GM12865 (cell line): ENCODE results near the gene PDK2.

Experiments used
- DNase-seq: peaks from one replicate; pipeline ENCODE4 v3.0.0; 2010; ENCODE audit warnings: low read depth
- H3K4me3 ChIP-seq: 2 replicates; pipeline ENCODE4 v1.5.1; 2011; ENCODE audit warnings: mild to moderate bottlenecking, low read depth, low read length, control low read depth
- TF ChIP-seq, protein P1 (sequence below): IDR thresholded peaks from 2 replicates; pipeline ENCODE4 v1.5.1; 2011; ENCODE audit warnings: low read length, control low read depth, low read depth, inconsistent platforms; ENCODE audit not compliant: insufficient read depth; ENCODE audit errors: missing control alignments

PDK2 gene

DNA sequence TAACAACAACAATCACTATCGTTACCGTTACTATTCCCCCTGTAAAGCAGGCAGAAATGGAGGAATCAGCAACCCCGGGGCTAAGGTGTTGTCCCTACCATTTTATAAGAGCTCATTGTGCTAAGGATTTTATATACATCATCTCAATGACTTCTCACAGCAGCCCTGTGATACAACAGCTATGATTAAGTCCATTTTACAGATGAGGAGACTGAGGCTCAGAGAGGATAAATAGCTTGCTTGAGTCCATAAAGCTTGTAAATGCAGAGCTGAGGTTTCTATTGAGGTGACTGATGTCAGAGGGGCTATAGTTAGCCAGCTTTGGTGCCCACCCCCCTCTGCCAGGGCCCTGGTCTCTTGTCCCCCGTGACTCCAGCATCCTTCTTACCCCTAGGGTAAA is 16.7 kb upstream of the PDK2 start:
- no peak for DNase-seq
- no peak overlapping the region for H3K4me3 ChIP-seq
- TF ChIP-seq, protein P1, sequence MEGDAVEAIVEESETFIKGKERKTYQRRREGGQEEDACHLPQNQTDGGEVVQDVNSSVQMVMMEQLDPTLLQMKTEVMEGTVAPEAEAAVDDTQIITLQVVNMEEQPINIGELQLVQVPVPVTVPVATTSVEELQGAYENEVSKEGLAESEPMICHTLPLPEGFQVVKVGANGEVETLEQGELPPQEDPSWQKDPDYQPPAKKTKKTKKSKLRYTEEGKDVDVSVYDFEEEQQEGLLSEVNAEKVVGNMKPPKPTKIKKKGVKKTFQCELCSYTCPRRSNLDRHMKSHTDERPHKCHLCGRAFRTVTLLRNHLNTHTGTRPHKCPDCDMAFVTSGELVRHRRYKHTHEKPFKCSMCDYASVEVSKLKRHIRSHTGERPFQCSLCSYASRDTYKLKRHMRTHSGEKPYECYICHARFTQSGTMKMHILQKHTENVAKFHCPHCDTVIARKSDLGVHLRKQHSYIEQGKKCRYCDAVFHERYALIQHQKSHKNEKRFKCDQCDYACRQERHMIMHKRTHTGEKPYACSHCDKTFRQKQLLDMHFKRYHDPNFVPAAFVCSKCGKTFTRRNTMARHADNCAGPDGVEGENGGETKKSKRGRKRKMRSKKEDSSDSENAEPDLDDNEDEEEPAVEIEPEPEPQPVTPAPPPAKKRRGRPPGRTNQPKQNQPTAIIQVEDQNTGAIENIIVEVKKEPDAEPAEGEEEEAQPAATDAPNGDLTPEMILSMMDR: no peak

DNA sequence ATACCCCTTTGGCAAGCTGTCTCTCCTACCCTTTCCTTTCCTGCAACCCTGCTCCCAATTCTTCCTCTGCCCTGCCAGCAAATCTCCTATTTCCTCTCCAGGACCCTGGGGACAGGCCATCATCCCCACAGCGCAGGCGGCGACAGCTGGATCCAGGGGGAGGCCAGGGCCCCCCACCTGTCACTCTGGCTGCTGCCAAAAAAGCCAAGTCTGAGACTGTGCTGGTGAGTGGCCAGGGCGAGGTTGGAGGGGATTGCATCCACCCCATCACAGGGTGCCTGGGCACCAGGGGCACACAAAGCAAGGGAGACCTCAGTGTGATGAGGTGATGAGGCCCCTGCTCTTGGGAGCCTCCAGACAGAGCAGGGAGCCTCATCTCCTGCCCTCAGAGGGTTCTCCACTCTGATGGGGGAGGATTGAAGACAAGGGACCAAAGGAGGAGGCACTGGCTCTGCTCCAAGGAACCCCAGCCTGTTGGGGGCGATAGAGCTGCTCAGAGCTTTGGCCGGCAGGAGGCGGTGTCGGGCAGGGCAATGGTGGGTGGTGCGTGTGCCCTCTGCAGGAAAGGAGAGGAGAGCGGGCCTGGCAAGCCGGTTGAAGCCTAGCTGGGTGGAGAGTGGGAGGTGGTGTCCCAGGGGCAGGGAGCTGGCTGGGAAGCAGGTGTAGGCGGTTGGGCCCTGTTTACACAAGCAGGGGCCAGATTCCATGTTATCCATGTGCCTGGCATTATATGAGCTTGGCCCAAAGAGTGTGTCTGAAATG is 15.6 kb upstream of the PDK2 start:
- no peak overlapping the region for H3K4me3 ChIP-seq
- TF ChIP-seq, protein P1: peak; percentile 88
- peak; percentile 68 for DNase-seq

DNA sequence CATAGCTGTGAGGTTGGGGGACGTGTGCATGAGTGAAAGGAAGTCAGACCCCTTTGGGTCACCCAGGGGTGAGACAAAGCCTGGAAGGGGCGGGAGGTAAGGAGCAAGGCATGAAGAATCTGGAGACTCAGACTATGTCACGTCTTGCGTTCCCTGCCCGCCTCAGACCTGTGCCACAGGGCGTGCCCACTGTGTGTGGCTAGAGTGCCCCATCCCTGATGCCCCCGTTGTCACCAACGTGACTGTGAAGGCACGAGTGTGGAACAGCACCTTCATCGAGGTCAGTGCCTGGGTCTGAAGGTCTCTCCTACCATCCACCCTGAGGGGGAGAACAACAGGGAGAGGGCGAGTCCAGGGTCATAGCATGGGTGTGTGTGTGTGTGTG is 15.1 kb upstream of the PDK2 start:
- no peak for DNase-seq
- no peak overlapping the region for H3K4me3 ChIP-seq
- TF ChIP-seq, protein P1: no peak

DNA sequence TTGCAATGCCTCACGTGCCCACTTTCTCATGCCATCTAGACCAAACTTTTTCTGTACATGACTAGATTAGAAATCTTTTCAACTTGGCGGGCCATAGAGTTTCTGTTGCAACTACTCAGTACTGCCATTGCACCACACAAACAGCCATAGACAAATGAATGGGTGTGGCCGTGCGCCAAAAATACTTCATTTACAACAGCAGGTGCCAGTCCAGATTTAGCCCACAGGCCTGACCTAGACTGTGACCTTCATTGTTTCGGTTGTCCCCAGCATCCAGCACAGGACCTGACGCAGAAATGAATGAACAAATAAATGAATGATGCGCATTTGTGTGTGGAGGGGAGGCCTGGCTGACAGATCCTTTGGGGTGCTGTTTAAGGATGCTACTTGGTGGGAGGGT is 14.3 kb upstream of the PDK2 start:
- TF ChIP-seq, protein P1: no peak
- no peak overlapping the region for H3K4me3 ChIP-seq
- DNase-seq: peak; percentile 76

DNA sequence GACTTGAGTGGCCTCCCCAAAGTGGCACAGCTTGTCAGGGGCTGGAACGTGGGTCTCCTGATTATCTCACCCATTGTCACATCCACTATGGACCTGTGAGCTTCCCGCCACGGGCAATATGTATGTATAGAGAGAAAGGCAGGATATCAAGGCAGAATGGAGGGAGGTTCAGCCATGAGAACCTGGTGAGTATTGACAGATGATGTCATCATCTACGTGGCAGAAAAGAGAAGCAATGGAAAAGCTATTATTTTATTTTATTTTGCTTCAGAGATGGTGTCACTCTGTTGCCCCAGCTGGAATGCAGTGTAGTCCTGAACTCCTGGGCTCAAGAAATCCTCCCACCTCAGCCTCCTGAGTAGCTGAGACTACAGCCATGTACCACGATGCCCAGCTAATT is 13.4 kb upstream of the PDK2 start:
- TF ChIP-seq, protein P1: no peak
- DNase-seq: no peak

DNA sequence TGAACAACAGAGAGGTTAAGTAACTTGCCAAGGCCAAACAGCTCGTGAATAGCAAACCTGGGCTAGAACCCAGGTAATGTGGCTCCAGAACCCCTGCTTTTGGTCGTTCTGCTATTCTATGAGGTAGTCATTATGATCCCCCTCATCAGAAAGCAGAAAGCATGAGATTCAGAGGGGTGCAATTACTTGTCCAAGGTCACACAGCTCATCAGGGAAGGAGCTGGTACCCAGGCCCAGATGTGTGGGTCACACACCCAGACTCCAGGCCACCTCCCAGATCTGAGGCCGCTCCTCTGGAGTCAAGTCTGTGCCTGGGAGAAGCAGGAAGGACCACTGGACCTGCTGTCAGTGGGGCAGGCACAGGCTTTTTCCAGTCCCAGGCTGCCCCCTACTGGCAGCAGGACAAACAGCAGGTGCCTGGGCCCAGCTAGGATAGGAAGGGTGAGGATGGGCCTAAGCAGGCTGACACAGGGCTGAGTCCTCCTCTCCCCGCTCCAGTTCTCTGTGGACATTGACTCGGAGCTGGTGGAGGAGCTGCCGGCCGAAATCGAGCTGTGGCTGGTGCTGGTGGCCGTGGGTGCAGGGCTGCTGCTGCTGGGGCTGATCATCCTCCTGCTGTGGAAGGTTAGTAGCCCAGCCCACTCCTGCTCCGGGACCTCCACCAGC is 7.8 kb upstream of the PDK2 start:
- TF ChIP-seq, protein P1: peak; percentile 98
- peak; percentile 74 for DNase-seq
- H3K4me3 ChIP-seq: no peak overlapping the region

More for the DNA sequence above, 13.4 kb upstream of the PDK2 start:
- no peak overlapping the region for H3K4me3 ChIP-seq

DNA sequence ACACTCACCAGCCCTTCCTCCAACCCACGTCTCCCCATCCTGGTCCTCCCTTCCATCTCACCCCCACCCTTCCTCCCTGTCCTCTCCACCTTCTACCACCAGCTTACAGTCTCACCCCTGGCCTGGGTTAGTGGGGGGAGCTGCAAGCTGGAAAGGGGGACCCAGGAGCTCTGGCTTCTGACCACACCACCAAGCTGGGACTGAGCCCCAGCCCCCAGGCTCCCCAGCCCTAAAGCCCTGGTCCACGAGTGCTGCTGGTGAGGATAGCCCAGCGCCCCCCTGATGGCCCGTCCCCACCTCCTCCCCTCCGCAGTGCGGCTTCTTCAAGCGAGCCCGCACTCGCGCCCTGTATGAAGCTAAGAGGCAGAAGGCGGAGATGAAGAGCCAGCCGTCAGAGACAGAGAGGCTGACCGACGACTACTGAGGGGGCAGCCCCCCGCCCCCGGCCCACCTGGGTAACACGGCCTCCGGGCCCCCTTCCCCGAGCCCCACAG is 7.2 kb upstream of the PDK2 start:
- DNase-seq: no peak
- TF ChIP-seq, protein P1: no peak
- no peak overlapping the region for H3K4me3 ChIP-seq
